HepG2 (cell line): Measurements from ENCODE around the gene TMEM41B. TPM values are rescaled to one million over a fixed set of nuclear protein-coding genes. Genes with fewer than 3 reads are reported as not detected.
A peak's percentile ranks its signal among the peaks of the same experiment; 100 is the strongest.

Experiments used
- DMAP1 ChIP-seq: IDR thresholded peaks from 2 replicates; pipeline ENCODE4 v1.6.1; 2016
- FOXA3 ChIP-seq: IDR thresholded peaks from 2 replicates; pipeline ENCODE4 v1.6.1; 2016; ENCODE audit warnings: missing genetic modification reagents, missing compliant biosample characterization
- MAX ChIP-seq: IDR thresholded peaks from 2 replicates; pipeline ENCODE4 v1.6.1; 2012; ENCODE audit warnings: inconsistent platforms
- PATZ1 ChIP-seq: sonication (generic); formaldehyde crosslinking; IDR thresholded peaks from 2 replicates; pipeline ENCODE4 v1.4.0; 2020; ENCODE audit warnings: missing genetic modification reagents
- PAX8 ChIP-seq: sonication (generic); formaldehyde crosslinking; IDR thresholded peaks from 2 replicates; pipeline ENCODE4 v1.8.0; 2022; ENCODE audit warnings: mild to moderate bottlenecking, missing genetic modification reagents, borderline replicate concordance
- ZBTB42 ChIP-seq: sonication (generic); formaldehyde crosslinking; IDR thresholded peaks from 2 replicates; pipeline ENCODE4 v1.5.0; 2020; ENCODE audit warnings: mild to moderate bottlenecking, missing genetic modification reagents
- ZFX ChIP-seq: sonication (generic); formaldehyde crosslinking; IDR thresholded peaks from 2 replicates; pipeline ENCODE4 v1.4.0; 2020; ENCODE audit warnings: mild to moderate bottlenecking, low read depth, missing genetic modification reagents, moderate library complexity
- ZNF138 ChIP-seq: sonication (generic); formaldehyde crosslinking; IDR thresholded peaks from 2 replicates; pipeline ENCODE4 v1.5.0; 2020; ENCODE audit warnings: mild to moderate bottlenecking, low read depth, missing genetic modification reagents
- ZNF451 ChIP-seq: sonication (generic); formaldehyde crosslinking; IDR thresholded peaks from 2 replicates; pipeline ENCODE4 v1.5.0; 2020; ENCODE audit warnings: mild to moderate bottlenecking, missing genetic modification reagents
- polyA plus RNA-seq, 8 experiments: library from polyadenylated mRNA; depleted of rRNA in 3 of 8; stranded (reverse) in 7 of 8; unstranded in 1 of 8; fragments of >200 nt; fragmentation: Illumina TruSeq in 4 of 8; extraction: Trizol in 4 of 8; gene quantifications; 2 replicates each; pipeline versions ENCODE4 v1.2.1 to v1.2.3, GENCODE V29; 2011 to 2016; ENCODE audit warnings: low read depth in 4 of 8, missing spikeins in 1 of 8, mixed read lengths in 1 of 8; ENCODE audit not compliant: insufficient read depth in 1 of 8
- total RNA-seq, 5 experiments: library from RNA; depleted of rRNA; stranded (reverse); fragments of >200 nt; fragmentation: Illumina TruSeq; extraction: Trizol; gene quantifications; 2 replicates each; pipeline ENCODE4 v1.2.3, GENCODE V29; 2016; ENCODE audit warnings: low read depth in 1 of 5
- TF ChIP-seq, protein P1 (sequence below): sonication (generic); formaldehyde crosslinking; IDR thresholded peaks from 2 replicates; pipeline ENCODE4 v1.8.0; 2022; ENCODE audit warnings: mild to moderate bottlenecking, missing genetic modification reagents, moderate library complexity
- TF ChIP-seq, protein P2 (sequence below): sonication (generic); formaldehyde crosslinking; IDR thresholded peaks from 2 replicates; pipeline ENCODE4 v1.4.0; 2020; ENCODE audit warnings: mild to moderate bottlenecking, missing genetic modification reagents
- TF ChIP-seq, protein P3 (sequence below): sonication (generic); formaldehyde crosslinking; IDR thresholded peaks from 2 replicates; pipeline ENCODE4 v1.5.1; 2020; ENCODE audit warnings: missing genetic modification reagents, mild to moderate bottlenecking, borderline replicate concordance
- TF ChIP-seq, protein P4 (sequence below): sonication (generic); formaldehyde crosslinking; IDR thresholded peaks from 2 replicates; pipeline ENCODE4 v1.4.0; 2020; ENCODE audit warnings: mild to moderate bottlenecking, low read depth, missing genetic modification reagents

Gene TMEM41B
- total and polyA plus RNA-seq, 2 of the 13 experiments (the other 11 are each of a cell fraction or from before 2014, with no cell fraction given), result 36.8 to 48.1 TPM

DNA sequence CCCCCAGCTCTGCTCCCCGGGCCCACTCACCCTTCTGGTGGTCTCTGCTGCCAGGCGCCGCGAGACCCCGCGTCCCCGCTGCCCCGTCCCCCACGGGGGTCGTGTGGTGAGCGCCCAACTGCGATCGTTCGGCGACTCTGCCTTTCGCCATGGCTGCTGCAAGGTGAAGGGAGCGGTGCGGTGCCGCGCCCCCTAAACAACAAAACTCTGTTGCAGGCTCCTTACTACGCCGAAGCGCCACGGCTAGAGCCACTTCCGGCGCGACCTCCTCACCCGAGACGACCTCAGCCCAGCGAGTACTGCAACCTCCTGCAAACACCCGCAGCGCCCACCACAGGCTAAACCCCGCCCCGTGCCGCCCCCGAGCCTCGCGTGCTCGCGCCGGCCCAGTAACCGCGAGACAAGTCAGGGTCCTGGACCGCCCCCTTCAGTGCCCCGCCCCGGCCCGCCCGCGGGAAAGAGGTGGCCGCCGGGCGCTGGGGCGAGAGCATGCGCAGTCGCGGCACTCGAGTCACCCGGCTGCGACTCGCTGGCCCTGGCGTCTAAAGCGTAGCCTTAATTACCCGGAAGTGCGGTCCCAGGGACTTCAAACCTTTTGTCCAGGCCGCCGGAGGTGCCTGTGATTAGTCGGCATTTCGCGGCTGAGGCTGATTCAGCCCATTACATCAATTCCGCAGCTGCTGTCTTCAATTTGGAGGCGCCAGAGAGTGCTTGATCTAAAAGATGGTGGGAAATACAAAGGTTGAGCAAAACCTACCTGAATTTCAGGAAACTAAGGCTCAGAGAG, at the start of gene TMEM41B (continued):
- TF ChIP-seq, protein P1, sequence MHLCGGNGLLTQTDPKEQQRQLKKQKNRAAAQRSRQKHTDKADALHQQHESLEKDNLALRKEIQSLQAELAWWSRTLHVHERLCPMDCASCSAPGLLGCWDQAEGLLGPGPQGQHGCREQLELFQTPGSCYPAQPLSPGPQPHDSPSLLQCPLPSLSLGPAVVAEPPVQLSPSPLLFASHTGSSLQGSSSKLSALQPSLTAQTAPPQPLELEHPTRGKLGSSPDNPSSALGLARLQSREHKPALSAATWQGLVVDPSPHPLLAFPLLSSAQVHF, result no peak
- peak; percentile 72 for TF ChIP-seq ZNF451 (CRISPR knock-in tag)
- TF ChIP-seq, protein P2, sequence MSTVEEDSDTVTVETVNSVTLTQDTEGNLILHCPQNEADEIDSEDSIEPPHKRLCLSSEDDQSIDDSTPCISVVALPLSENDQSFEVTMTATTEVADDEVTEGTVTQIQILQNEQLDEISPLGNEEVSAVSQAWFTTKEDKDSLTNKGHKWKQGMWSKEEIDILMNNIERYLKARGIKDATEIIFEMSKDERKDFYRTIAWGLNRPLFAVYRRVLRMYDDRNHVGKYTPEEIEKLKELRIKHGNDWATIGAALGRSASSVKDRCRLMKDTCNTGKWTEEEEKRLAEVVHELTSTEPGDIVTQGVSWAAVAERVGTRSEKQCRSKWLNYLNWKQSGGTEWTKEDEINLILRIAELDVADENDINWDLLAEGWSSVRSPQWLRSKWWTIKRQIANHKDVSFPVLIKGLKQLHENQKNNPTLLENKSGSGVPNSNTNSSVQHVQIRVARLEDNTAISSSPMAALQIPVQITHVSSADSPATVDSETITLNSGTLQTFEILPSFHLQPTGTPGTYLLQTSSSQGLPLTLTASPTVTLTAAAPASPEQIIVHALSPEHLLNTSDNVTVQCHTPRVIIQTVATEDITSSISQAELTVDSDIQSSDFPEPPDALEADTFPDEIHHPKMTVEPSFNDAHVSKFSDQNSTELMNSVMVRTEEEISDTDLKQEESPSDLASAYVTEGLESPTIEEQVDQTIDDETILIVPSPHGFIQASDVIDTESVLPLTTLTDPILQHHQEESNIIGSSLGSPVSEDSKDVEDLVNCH (CRISPR knock-in tag), result no peak
- TF ChIP-seq PAX8 (CRISPR knock-in tag), result no peak
- TF ChIP-seq, protein P3, sequence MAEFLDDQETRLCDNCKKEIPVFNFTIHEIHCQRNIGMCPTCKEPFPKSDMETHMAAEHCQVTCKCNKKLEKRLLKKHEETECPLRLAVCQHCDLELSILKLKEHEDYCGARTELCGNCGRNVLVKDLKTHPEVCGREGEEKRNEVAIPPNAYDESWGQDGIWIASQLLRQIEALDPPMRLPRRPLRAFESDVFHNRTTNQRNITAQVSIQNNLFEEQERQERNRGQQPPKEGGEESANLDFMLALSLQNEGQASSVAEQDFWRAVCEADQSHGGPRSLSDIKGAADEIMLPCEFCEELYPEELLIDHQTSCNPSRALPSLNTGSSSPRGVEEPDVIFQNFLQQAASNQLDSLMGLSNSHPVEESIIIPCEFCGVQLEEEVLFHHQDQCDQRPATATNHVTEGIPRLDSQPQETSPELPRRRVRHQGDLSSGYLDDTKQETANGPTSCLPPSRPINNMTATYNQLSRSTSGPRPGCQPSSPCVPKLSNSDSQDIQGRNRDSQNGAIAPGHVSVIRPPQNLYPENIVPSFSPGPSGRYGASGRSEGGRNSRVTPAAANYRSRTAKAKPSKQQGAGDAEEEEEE (CRISPR knock-in tag), result no peak
- TF ChIP-seq, protein P4, sequence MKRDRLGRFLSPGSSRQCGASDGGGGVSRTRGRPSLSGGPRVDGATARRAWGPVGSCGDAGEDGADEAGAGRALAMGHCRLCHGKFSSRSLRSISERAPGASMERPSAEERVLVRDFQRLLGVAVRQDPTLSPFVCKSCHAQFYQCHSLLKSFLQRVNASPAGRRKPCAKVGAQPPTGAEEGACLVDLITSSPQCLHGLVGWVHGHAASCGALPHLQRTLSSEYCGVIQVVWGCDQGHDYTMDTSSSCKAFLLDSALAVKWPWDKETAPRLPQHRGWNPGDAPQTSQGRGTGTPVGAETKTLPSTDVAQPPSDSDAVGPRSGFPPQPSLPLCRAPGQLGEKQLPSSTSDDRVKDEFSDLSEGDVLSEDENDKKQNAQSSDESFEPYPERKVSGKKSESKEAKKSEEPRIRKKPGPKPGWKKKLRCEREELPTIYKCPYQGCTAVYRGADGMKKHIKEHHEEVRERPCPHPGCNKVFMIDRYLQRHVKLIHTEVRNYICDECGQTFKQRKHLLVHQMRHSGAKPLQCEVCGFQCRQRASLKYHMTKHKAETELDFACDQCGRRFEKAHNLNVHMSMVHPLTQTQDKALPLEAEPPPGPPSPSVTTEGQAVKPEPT (CRISPR knock-in tag), result no peak
- TF ChIP-seq DMAP1 (CRISPR knock-in tag), result peak; percentile 82
- TF ChIP-seq ZFX (CRISPR knock-in tag), result peak; percentile 71
- TF ChIP-seq ZNF138 (CRISPR knock-in tag), result peak; percentile 73
- peak; percentile 76 for TF ChIP-seq PATZ1
- no peak for TF ChIP-seq ZBTB42 (CRISPR knock-in tag)
- TF ChIP-seq FOXA3 (CRISPR knock-in tag), result peak; percentile 47
- TF ChIP-seq MAX, result peak; percentile 80
